Gastroesophageal sphincter (tissue), 4 donors: ENCODE results near the gene LRRC66. TPM values are rescaled to one million over a fixed set of nuclear protein-coding genes. Genes with fewer than 3 reads are reported as not detected.

ENCODE experiments used
- ATAC-seq: fragments of 150-250 bp; one replicate; pipeline ENCODE4 v1.9.1; 2016; ENCODE audit warnings: mild to moderate bottlenecking, moderate library complexity
- H3K27ac ChIP-seq, 4 donors: fragments of 200-600 bp; sonication (generic) in 3 of 4; 1 replicate in 3 of 4; 2 replicates in 1 of 4; pipeline ENCODE4 v1.5.1; 2016 to 2019
- H3K27me3 ChIP-seq: fragments of 200-600 bp; sonication (generic); one replicate; pipeline ENCODE4 v1.5.1; 2019
- H3K36me3 ChIP-seq, 2 donors: fragments of 200-600 bp; sonication (generic); one replicate each; pipeline ENCODE4 v1.5.1; 2019; ENCODE audit warnings: control low read depth in 1 of 2
- H3K4me1 ChIP-seq, 3 donors: fragments of 200-600 bp; sonication (generic); 1 replicate in 2 of 3; 2 replicates in 1 of 3; pipeline ENCODE4 v1.5.1; 2016 to 2019; ENCODE audit warnings: control low read depth in 2 of 3
- H3K4me3 ChIP-seq, 2 donors: fragments of 200-600 bp; sonication (generic); one replicate each; pipeline ENCODE4 v1.5.1; 2019; ENCODE audit warnings: mild to moderate bottlenecking in 1 of 2, moderate library complexity in 1 of 2
- H3K9me3 ChIP-seq, 3 donors: fragments of 200-600 bp; sonication (generic); one replicate each; pipeline ENCODE4 v1.5.1; 2017 to 2019; ENCODE audit warnings: control low read depth in 2 of 3
- EP300 ChIP-seq: sonication (generic); formaldehyde crosslinking; IDR thresholded peaks from one replicate; pipeline ENCODE4 v1.6.1; 2017; ENCODE audit warnings: antibody characterized with exemption, mild to moderate bottlenecking
- POLR2A ChIP-seq, 2 donors: fragments of 450-650 bp; IDR thresholded peaks; one replicate each; pipeline ENCODE4 v1.6.1; 2017; ENCODE audit warnings: antibody characterized with exemption in 2 of 2, mild to moderate bottlenecking in 2 of 2, moderate library complexity in 1 of 2
- POLR2AphosphoS5 ChIP-seq: sonication (generic); formaldehyde crosslinking; IDR thresholded peaks from one replicate; pipeline ENCODE4 v1.6.1; 2017; ENCODE audit warnings: antibody characterized with exemption
- WGBS, 2 donors: methylation state at CpG; one replicate each; pipeline ENCODE4 v1.1.5; 2018; ENCODE audit warnings: low coverage in 1 of 2; 5-methylcytosine and 5-hydroxymethylcytosine counted together
- total RNA-seq, 4 donors: library from RNA; depleted of rRNA; stranded (reverse); fragments of >200 nt; gene quantifications; one replicate each; pipeline ENCODE4 v1.1.0, GENCODE V29; 2016
- TF ChIP-seq, protein P1 (sequence below), 4 experiments: fragments of 200-600 bp in 2 of 4; fragments of 450-650 bp in 2 of 4; sonication (generic) in 1 of 4; IDR thresholded peaks; one replicate each; pipeline ENCODE4 v1.5.1; 2017 to 2019; ENCODE audit warnings: antibody characterized with exemption in 4 of 4, mild to moderate bottlenecking in 2 of 4, moderate library complexity in 2 of 4

LRRC66 gene
- total RNA-seq, 4 donors from 2014 or later, result 0.10 to 1.4 (median 0.36) TPM

DNA sequence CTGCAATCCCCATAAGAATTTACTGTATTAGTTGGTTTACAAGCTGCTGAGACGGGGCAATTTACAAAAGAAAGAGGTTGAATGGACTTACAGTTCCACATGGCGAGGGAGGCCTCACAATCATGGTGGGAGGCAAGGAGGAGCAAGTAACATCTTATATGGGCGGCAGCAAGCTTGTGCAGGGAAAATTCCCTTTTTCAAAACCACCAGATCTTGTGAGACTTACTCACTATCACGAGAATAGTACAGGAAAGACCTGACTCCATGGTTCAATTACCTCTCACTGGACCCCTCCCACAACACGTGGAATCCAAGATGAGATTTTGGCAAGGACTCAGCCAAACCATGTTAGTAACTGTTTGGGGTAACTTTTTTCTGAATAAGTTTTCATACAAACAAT is 29.1 kb upstream of the LRRC66 start:
- ATAC-seq, result no peak
- Histone ChIP-seq H3K27me3 (peaks cover 42% of the 10 kb centered on the region), H3K9me3 (peaks cover 0 to 7% (median 0%) of the 10 kb centered on the region in 3 donors), H3K4me3 (no peak overlapping the region), H3K36me3 (no peaks in the 10 kb centered on the region), H3K27ac (no peak overlapping the region), H3K4me1 (peaks cover 0 to 14% (median 0%) of the 10 kb centered on the region in 3 donors)
- TF ChIP-seq, protein P1, sequence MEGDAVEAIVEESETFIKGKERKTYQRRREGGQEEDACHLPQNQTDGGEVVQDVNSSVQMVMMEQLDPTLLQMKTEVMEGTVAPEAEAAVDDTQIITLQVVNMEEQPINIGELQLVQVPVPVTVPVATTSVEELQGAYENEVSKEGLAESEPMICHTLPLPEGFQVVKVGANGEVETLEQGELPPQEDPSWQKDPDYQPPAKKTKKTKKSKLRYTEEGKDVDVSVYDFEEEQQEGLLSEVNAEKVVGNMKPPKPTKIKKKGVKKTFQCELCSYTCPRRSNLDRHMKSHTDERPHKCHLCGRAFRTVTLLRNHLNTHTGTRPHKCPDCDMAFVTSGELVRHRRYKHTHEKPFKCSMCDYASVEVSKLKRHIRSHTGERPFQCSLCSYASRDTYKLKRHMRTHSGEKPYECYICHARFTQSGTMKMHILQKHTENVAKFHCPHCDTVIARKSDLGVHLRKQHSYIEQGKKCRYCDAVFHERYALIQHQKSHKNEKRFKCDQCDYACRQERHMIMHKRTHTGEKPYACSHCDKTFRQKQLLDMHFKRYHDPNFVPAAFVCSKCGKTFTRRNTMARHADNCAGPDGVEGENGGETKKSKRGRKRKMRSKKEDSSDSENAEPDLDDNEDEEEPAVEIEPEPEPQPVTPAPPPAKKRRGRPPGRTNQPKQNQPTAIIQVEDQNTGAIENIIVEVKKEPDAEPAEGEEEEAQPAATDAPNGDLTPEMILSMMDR (IDR thresholded peaks at IDR 0.05), result no peak
- TF ChIP-seq POLR2AphosphoS5 (no peak), EP300 (no peak), POLR2A (IDR thresholded peaks at IDR 0.05) (no peak)
- WGBS, 2 donors, result 87 to 100% methylated on average over 3 to 5 of the region's 5 CpGs

DNA sequence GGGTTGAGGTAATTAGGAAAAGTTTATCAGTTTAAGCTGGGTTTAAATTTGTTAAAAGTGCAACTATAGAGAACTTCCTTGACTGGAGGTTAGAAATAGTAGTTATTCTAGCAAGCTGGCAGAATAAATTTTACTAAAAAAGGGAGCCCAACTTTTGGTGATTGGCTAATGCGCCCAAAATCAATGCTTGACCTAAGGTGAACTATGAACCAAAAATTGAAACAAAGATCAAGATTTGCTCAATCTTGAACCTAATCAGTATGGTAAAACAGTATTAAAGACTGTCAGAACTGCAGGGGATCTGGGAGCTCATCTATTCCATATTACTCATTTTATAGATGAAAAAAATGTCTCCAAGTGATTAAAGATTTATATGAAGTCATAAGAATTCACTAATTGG is 24.9 kb upstream of the LRRC66 start:
- H3K27me3 ChIP-seq, result peaks cover 18% of the 10 kb centered on the region
- no peak overlapping the region for H3K4me3 ChIP-seq
- H3K9me3 ChIP-seq, result no peaks in the 10 kb centered on the region
- no peak overlapping the region for H3K27ac ChIP-seq
- TF ChIP-seq POLR2AphosphoS5 (no peak), POLR2A (IDR thresholded peaks at IDR 0.05) (no peak), EP300 (no peak)
- TF ChIP-seq, protein P1 (IDR thresholded peaks at IDR 0.05), result no peak
- 92 to 100% methylated on average over 1 of the region's 1 CpG for WGBS, 2 donors
- no peak for ATAC-seq
- H3K4me1 ChIP-seq, result no peaks in the 10 kb centered on the region
- no peaks in the 10 kb centered on the region for H3K36me3 ChIP-seq

DNA sequence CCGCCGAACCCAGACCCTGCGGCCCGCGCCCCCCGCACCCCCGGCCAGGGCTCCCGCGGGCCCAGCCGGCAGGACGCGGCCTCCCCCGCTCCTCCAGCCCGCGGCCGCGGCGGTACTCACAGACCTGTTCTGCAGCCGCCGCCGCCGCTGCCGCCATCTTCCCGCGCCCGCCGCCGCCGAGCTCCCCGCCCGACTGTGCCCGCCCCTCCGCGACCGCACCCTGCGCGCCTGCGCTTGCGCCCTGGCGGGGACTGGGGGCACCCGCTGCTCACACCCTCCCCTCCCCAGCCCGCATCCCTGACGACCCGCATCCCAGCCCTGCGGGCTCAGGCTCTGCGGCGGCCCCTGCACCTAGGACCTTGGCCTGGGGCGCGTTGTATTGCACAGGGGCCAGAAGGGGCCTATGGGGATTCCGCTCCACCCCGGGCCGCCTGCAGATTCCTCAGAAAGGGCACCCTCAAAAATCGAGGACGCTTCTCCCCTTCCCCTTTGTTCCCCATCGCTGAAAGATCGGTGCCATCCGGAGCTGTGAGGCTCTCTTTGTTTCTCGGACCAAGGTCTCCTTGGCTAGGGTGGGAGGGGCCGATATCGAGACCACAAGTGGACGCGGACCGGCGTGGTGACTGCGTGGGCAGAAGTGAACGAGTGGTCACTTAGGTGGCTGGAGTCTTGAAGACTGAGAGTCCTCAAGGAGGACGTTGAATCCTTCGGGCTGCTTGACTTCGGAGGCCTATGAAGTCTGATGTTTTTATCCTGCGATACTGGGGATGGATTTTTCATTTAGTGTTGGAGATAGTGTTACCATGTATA is 18.1 kb upstream of the LRRC66 start, which contains the start of gene SGCB:
SGCB (minus strand) TSS at position 197 of the 810 bp plus-strand sequence; CDS start at position 157, 40 bp downstream.
- ATAC-seq, result peak; percentile 92
- WGBS, 2 donors, result 0 to 40% methylated on average over 1 of the region's 70 CpGs
- H3K9me3 ChIP-seq, result no peaks in the 10 kb centered on the region
- H3K4me3 ChIP-seq, result peak within 1 kb of the TSS; percentile 72 to 78
- no peaks in the 10 kb centered on the region for H3K36me3 ChIP-seq
- TF ChIP-seq POLR2A (IDR thresholded peaks at IDR 0.05), result peak in 1 of 2 donors; percentile 34
- no peak for TF ChIP-seq EP300
- TF ChIP-seq, protein P1 (IDR thresholded peaks at IDR 0.05), result peak in 3 of 4 experiments; percentile 11 to 27 (median 13)
- H3K4me1 ChIP-seq, result peaks cover 0 to 42% (median 9%) of the 10 kb centered on the region in 3 donors
- H3K27ac ChIP-seq, result peak within 1 kb of the TSS; percentile 36 to 85 (median 82)
- H3K27me3 ChIP-seq, result no peaks in the 10 kb centered on the region

DNA sequence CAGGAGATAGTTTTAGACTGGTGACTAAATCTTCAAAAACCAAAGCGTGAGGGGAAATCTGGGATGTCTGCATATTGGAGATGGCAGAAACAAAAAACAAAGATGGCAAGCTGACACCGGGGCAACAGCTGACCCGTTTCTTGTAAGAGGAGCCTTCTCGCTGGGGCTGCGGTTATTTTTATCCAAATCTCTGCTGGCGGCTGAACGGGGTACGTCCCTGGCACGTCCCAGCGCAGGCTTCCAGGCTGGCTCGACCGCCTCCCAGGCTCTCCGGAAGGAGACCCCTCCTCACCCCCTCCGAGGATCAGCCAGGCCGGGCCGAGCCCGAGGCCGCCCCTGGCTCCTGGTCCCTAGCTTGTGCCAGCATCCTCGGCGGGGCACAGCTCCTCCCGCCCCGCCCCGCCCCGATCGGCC is 17.5 kb upstream of the LRRC66 start:
- Histone ChIP-seq H3K4me1 (peaks cover 0 to 48% (median 9%) of the 10 kb centered on the region in 3 donors), H3K4me3 (peak overlapping the region; percentile 72 to 78), H3K36me3 (no peaks in the 10 kb centered on the region), H3K27me3 (no peaks in the 10 kb centered on the region), H3K27ac (peak overlapping the region; percentile 36 to 85 (median 82)), H3K9me3 (no peaks in the 10 kb centered on the region)
- ATAC-seq, result peak; percentile 52
- 0 to 3% methylated on average over 2 to 12 of the region's 25 CpGs for WGBS, 2 donors
- TF ChIP-seq EP300 (no peak), POLR2AphosphoS5 (no peak)
- TF ChIP-seq, protein P1 (IDR thresholded peaks at IDR 0.05), result no peak
